Measurements from ENCODE around the gene FUT3. TPM values are rescaled to one million over a fixed set of nuclear protein-coding genes. Genes with fewer than 3 reads are reported as not detected.

The FUT3 gene
- total and polyA plus RNA-seq, 2 of the 8 experiments (the other 6 are each of a cell fraction or from before 2014, with no cell fraction given), result 0.15 to 0.63 TPM

DNA sequence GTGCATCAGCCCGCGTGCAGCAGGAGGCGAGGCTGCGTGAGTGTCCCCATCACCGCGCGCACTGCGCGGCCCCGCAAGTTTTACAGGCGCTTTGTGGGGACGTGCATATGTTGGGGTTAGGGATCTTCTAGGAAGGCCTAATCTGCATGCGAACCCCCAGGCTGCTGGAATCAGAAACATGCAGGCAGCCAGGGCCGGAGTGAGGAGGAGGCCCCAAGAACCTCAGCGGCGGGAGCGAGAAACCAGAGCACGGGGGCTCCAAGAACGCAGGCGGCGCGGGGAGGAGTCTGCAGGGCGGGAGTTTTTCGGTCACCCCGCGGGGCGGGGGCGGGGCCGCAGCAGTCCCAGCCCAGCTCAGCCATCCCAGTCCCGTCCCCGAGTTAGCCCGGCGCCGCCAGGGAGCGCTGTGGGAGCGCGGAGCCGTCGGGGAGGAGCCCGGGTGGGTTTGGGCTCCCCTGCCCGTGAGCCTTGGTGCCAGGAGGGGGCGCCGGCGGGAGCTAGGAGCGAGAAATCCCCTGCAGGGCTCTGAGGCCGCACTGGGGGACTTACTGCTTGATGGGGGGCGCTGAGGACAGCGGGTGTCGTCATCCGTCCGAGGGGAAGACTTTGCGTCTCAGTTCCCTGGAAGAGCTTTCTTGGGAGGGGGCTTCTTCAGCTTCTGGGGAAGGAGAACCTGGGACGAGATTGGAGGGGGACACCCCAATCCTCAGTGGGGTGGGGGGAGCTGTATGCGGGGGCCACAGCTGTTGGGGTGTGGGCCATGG is 47.3 kb downstream of the FUT3 start (continued):
- TF ChIP-seq EZH2 (IDR thresholded peaks at IDR 0.05; ENCODE audit: low read depth, low read length, severe bottlenecking) (no peak), RNF2 (IDR thresholded peaks at IDR 0.05; ENCODE audit: borderline replicate concordance, low read depth, low read length, missing control alignments, poor library complexity, severe bottlenecking) (no peak), SRF (IDR thresholded peaks at IDR 0.05; ENCODE audit: low read depth, low read length) (0 out of 2 replicates have a peak, but pooled peaks have one; percentile 37), SP2 (IDR thresholded peaks at IDR 0.05; ENCODE audit: low read length) (no peak), SP4 (IDR thresholded peaks at IDR 0.05; ENCODE audit: low read length) (peak; percentile 47; the same call in 1 of the 2 replicates), E2F6 (IDR thresholded peaks at IDR 0.05) (peak; percentile 97), NANOG (IDR thresholded peaks at IDR 0.05; ENCODE audit: insufficient read depth, low read depth, low read length, poor library complexity, severe bottlenecking) (peak; percentile 17), SUZ12 (IDR thresholded peaks at IDR 0.05; ENCODE audit: low read length) (no peak), EGR1 (IDR thresholded peaks at IDR 0.05; ENCODE audit: borderline replicate concordance, low read depth, low read length) (peak; percentile 83; the same call in 1 of the 2 replicates)
- TF ChIP-seq, protein P1, sequence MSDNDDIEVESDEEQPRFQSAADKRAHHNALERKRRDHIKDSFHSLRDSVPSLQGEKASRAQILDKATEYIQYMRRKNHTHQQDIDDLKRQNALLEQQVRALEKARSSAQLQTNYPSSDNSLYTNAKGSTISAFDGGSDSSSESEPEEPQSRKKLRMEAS (IDR thresholded peaks at IDR 0.05), result no peak; the same call in 1 of the 2 replicates

Measured in H1 (cell line).